Mesendoderm (in vitro differentiated cells): Measurements from ENCODE around the gene BARX2. TPM values are rescaled to one million over a fixed set of nuclear protein-coding genes. Genes with fewer than 3 reads are reported as not detected.
"Not testable (repeated sequence)": the region's sequence is repeated elsewhere in the genome, so short reads cannot be mapped to it uniquely, and the experiment has no call there.

Source experiments
- DNase-seq: peaks from one replicate; pipeline ENCODE4 v3.0.0; 2013
- H2AK5ac ChIP-seq: 2 replicates; pipeline ENCODE4 v1.6.1; 2013; ENCODE audit warnings: low read length, inconsistent platforms
- H2BK120ac ChIP-seq: 2 replicates; pipeline ENCODE4 v1.6.1; 2013; ENCODE audit warnings: low read depth, mild to moderate bottlenecking, low read length, moderate library complexity, mixed read lengths
- H2BK15ac ChIP-seq: replicated peaks from 2 replicates; pipeline ENCODE4 v1.6.1; 2013; ENCODE audit warnings: low read depth, mild to moderate bottlenecking, moderate library complexity
- H2BK5ac ChIP-seq: 2 replicates; pipeline ENCODE4 v1.6.1; 2013; ENCODE audit warnings: low read length, inconsistent platforms
- H3K18ac ChIP-seq: 2 replicates; pipeline ENCODE4 v1.6.1; 2013; ENCODE audit warnings: mild to moderate bottlenecking, low read length, mixed read lengths
- H3K23ac ChIP-seq: one replicate; pipeline ENCODE4 v1.6.1; 2013; ENCODE audit warnings: low read length
- H3K27ac ChIP-seq: 2 replicates; pipeline ENCODE4 v1.5.1; 2013; ENCODE audit warnings: low read depth, mild to moderate bottlenecking, inconsistent platforms, low read length, moderate library complexity
- H3K27me3 ChIP-seq: 2 replicates; pipeline ENCODE4 v1.6.1; 2013; ENCODE audit warnings: low read length, control low read depth, mild to moderate bottlenecking, inconsistent platforms; ENCODE audit not compliant: insufficient read depth, poor library complexity
- H3K36me3 ChIP-seq: 2 replicates; pipeline ENCODE4 v1.6.1; 2013; ENCODE audit warnings: low read length, inconsistent platforms; ENCODE audit not compliant: control insufficient read depth, insufficient read depth
- H3K4ac ChIP-seq: one replicate; pipeline ENCODE4 v1.6.1; 2013; ENCODE audit warnings: low read depth, mild to moderate bottlenecking, low read length, moderate library complexity
- H3K4me1 ChIP-seq: 2 replicates; pipeline ENCODE4 v1.6.1; 2013; ENCODE audit warnings: low read depth, low read length, inconsistent platforms; ENCODE audit not compliant: control insufficient read depth
- H3K4me2 ChIP-seq: 2 replicates; pipeline ENCODE4 v1.6.1; 2013; ENCODE audit warnings: low read length
- H3K4me3 ChIP-seq: 2 replicates; pipeline ENCODE4 v1.5.1; 2013; ENCODE audit warnings: mild to moderate bottlenecking, low read length
- H3K56ac ChIP-seq: one replicate; pipeline ENCODE4 v1.6.1; 2013; ENCODE audit warnings: low read length
- H3K79me1 ChIP-seq: 2 replicates; pipeline ENCODE4 v1.6.1; 2013; ENCODE audit warnings: low read length, inconsistent platforms
- H3K79me2 ChIP-seq: 2 replicates; pipeline ENCODE4 v1.6.1; 2013; ENCODE audit warnings: mild to moderate bottlenecking, low read length; ENCODE audit not compliant: control insufficient read depth, insufficient read depth
- H3K9ac ChIP-seq: 2 replicates; pipeline ENCODE4 v1.6.1; 2013; ENCODE audit warnings: low read length, inconsistent platforms
- H4K5ac ChIP-seq: one replicate; pipeline ENCODE4 v1.6.1; 2013; ENCODE audit warnings: low read length
- H4K8ac ChIP-seq: one replicate; pipeline ENCODE4 v1.6.1; 2013; ENCODE audit warnings: low read depth, mild to moderate bottlenecking, control low read depth, low read length, moderate library complexity
- WGBS: extraction: QIAGEN DNeasy Blood & Tissue Kit; methylation state at CpG from one replicate; pipeline ENCODE4 v1.1.7; 2013; ENCODE audit warnings: low lambda C conversion rate, missing lambda C conversion rate; ENCODE audit not compliant: insufficient coverage; ENCODE audit errors: extremely low coverage; 5-methylcytosine and 5-hydroxymethylcytosine counted together
- polyA plus RNA-seq, 2 experiments: library from polyadenylated mRNA; stranded (reverse); fragments of 200-250 nt; gene quantifications; one replicate each; pipeline ENCODE4 v1.2.3, GENCODE V29; 2013

The BARX2 gene
- polyA plus RNA-seq (2013, experiment 1 of 2), result 0.01 TPM
- polyA plus RNA-seq (2013, experiment 2 of 2), result not detected

- Histone ChIP-seq H3K79me2 (no peaks in the 10 kb centered on the region), H3K27me3 (peaks cover 48% of the 10 kb centered on the region), H3K4me1 (peaks cover 2% of the 10 kb centered on the region), H2AK5ac (no peak within 1 kb of the TSS), H3K9ac (peak within 1 kb of the TSS; percentile 53), H3K4ac (no peak within 1 kb of the TSS), H3K4me3 (peak within 1 kb of the TSS; percentile 20), H4K8ac (no peak within 1 kb of the TSS), H3K79me1 (no peaks in the 10 kb centered on the region), H4K5ac (no peak within 1 kb of the TSS), H3K36me3 (no peaks in the 10 kb centered on the region), H3K27ac (no peak within 1 kb of the TSS), H2BK5ac (no peak within 1 kb of the TSS), H3K56ac (peak within 1 kb of the TSS; percentile 49), H3K4me2 (peak within 1 kb of the TSS; percentile 93), H2BK15ac (no peak within 1 kb of the TSS), H3K23ac (peak within 1 kb of the TSS; percentile 85), H3K18ac (no peak within 1 kb of the TSS), H2BK120ac (no peak within 1 kb of the TSS)
- WGBS, result no CpG with 5 or more reads among the region's 81 CpGs
- peak; percentile 92 for DNase-seq
Observed at GRCh38 chr11:129375751-129376657, at the start of gene BARX2. Gene BARX2 (plus strand): TSS chr11:129375848. CDS start chr11:129376036, 188 bp downstream.

- Histone ChIP-seq H3K36me3 (no peaks in the 10 kb centered on the region), H3K4ac (no peak overlapping the region), H3K23ac (no peak overlapping the region), H2AK5ac (no peak overlapping the region), H3K27me3 (no peaks in the 10 kb centered on the region), H3K18ac (no peak overlapping the region), H3K79me1 (no peaks in the 10 kb centered on the region), H3K4me1 (no peaks in the 10 kb centered on the region), H3K56ac (no peak overlapping the region), H3K79me2 (no peaks in the 10 kb centered on the region), H3K27ac (no peak overlapping the region), H2BK120ac (no peak overlapping the region), H3K9ac (no peak overlapping the region), H4K5ac (no peak overlapping the region), H2BK15ac (no peak overlapping the region), H3K4me2 (no peak overlapping the region), H4K8ac (no peak overlapping the region), H2BK5ac (no peak overlapping the region), H3K4me3 (no peak overlapping the region)
- WGBS, result no CpG with 5 or more reads among the region's 2 CpGs
- DNase-seq, result no peak
Observed at GRCh38 chr11:129326921-129327320, 48.7 kb upstream of the BARX2 start.

- not testable (repeated sequence) for H4K5ac ChIP-seq, H2BK15ac ChIP-seq, H3K79me2 ChIP-seq, H3K23ac ChIP-seq, H3K56ac ChIP-seq, H3K79me1 ChIP-seq, H2AK5ac ChIP-seq, H3K4me1 ChIP-seq, H3K18ac ChIP-seq, H3K27me3 ChIP-seq, H3K4me2 ChIP-seq, H3K4me3 ChIP-seq, H2BK120ac ChIP-seq, H3K4ac ChIP-seq, H3K36me3 ChIP-seq, H3K27ac ChIP-seq, H3K9ac ChIP-seq, H4K8ac ChIP-seq, H2BK5ac ChIP-seq
- no CpG with 5 or more reads among the region's 4 CpGs for WGBS
- DNase-seq, result peak; percentile 56
Observed at GRCh38 chr11:129327708-129328107, 47.9 kb upstream of the BARX2 start.

GRCh38 chr11:129328756-129329155, 46.9 kb upstream of the BARX2 start:
- Histone ChIP-seq H3K4me1 (no peaks in the 10 kb centered on the region), H2BK15ac (no peak overlapping the region), H2BK5ac (no peak overlapping the region), H3K23ac (no peak overlapping the region), H3K18ac (no peak overlapping the region), H2BK120ac (no peak overlapping the region), H2AK5ac (no peak overlapping the region), H3K4me3 (no peak overlapping the region), H3K79me2 (no peaks in the 10 kb centered on the region), H3K27ac (no peak overlapping the region), H3K4me2 (no peak overlapping the region), H4K5ac (no peak overlapping the region), H3K27me3 (no peaks in the 10 kb centered on the region), H4K8ac (no peak overlapping the region), H3K9ac (no peak overlapping the region), H3K4ac (no peak overlapping the region), H3K79me1 (no peaks in the 10 kb centered on the region), H3K36me3 (no peaks in the 10 kb centered on the region), H3K56ac (no peak overlapping the region)
- no peak for DNase-seq

- no peaks in the 10 kb centered on the region for H3K27me3 ChIP-seq
- H2BK15ac ChIP-seq, result no peak overlapping the region
- no peak overlapping the region for H4K5ac ChIP-seq
- H2AK5ac ChIP-seq, result no peak overlapping the region
- peak overlapping the region; percentile 9 for H3K56ac ChIP-seq
- H3K4me2 ChIP-seq, result no peak overlapping the region
- no peaks in the 10 kb centered on the region for H3K79me2 ChIP-seq
- H3K18ac ChIP-seq, result no peak overlapping the region
- no CpG with 5 or more reads among the region's 5 CpGs for WGBS
- no peaks in the 10 kb centered on the region for H3K36me3 ChIP-seq
- no peak overlapping the region for H4K8ac ChIP-seq
- no peak overlapping the region for H3K23ac ChIP-seq
- H2BK5ac ChIP-seq, result no peak overlapping the region
- no peak overlapping the region for H3K4ac ChIP-seq
- H3K79me1 ChIP-seq, result no peaks in the 10 kb centered on the region
- H3K27ac ChIP-seq, result no peak overlapping the region
- H3K9ac ChIP-seq, result no peak overlapping the region
- no peak overlapping the region for H2BK120ac ChIP-seq
- no peak overlapping the region for H3K4me3 ChIP-seq
- no peaks in the 10 kb centered on the region for H3K4me1 ChIP-seq
- no peak for DNase-seq
Observed at GRCh38 chr11:129331217-129331616, 44.4 kb upstream of the BARX2 start.
